ENCODE data around the gene TRIP12.
"Not testable (repeated sequence)": the region's sequence is repeated elsewhere in the genome, so short reads cannot be mapped to it uniquely, and the experiment has no call there.

Gene TRIP12

GRCh38 chr2:229726643-229727042 lies 195.2 kb downstream of the TRIP12 start:
- peaks cover 21% of the 10 kb centered on the region for H3K27me3 Mint-ChIP-seq
- H3K9me3 Mint-ChIP-seq: no peaks in the 10 kb centered on the region

GRCh38 chr2:229725716-229726574 lies 195.9 kb downstream of the TRIP12 start:
- Mint-ChIP-seq H3K27ac (no peak overlapping the region), H3K9me3 (no peaks in the 10 kb centered on the region), H3K4me3 (no peak overlapping the region), H3K4me1 (ENCODE audit: low read depth) (no peaks in the 10 kb centered on the region), H3K36me3 (ENCODE audit: low read depth) (no peaks in the 10 kb centered on the region), H3K27me3 (peaks cover 21% of the 10 kb centered on the region)
- no peak for DNase-seq

More at GRCh38 chr2:229726643-229727042, 195.2 kb downstream of the TRIP12 start:
- H3K36me3 Mint-ChIP-seq (ENCODE audit: low read depth): no peaks in the 10 kb centered on the region
- no peaks in the 10 kb centered on the region for H3K4me1 Mint-ChIP-seq (ENCODE audit: low read depth)
- no peak overlapping the region for H3K4me3 Mint-ChIP-seq
- DNase-seq: no peak
- H3K27ac Mint-ChIP-seq: no peak overlapping the region

- H3K4me3 Mint-ChIP-seq; H3K9me3 Mint-ChIP-seq; DNase-seq; H3K27ac Mint-ChIP-seq; H3K36me3 Mint-ChIP-seq (ENCODE audit: low read depth); H3K4me1 Mint-ChIP-seq (ENCODE audit: low read depth): not testable (repeated sequence)
- peaks cover 33% of the 10 kb centered on the region for H3K27me3 Mint-ChIP-seq
Measured at GRCh38 chr2:229723192-229723591, 198.6 kb downstream of the TRIP12 start.

GRCh38 chr2:229719926-229720647 lies 201.7 kb downstream of the TRIP12 start:
- H3K4me3 Mint-ChIP-seq: no peak overlapping the region
- H3K27me3 Mint-ChIP-seq: peaks cover 64% of the 10 kb centered on the region
- H3K9me3 Mint-ChIP-seq: no peaks in the 10 kb centered on the region
- no peaks in the 10 kb centered on the region for H3K36me3 Mint-ChIP-seq (ENCODE audit: low read depth)
- DNase-seq: no peak
- H3K27ac Mint-ChIP-seq: no peak overlapping the region
- peaks cover 8% of the 10 kb centered on the region for H3K4me1 Mint-ChIP-seq (ENCODE audit: low read depth)

- H3K4me1 Mint-ChIP-seq (ENCODE audit: low read depth): peaks cover 13% of the 10 kb centered on the region
- no peak overlapping the region for H3K4me3 Mint-ChIP-seq
- DNase-seq: no peak
- H3K27me3 Mint-ChIP-seq: peaks cover 65% of the 10 kb centered on the region
- H3K27ac Mint-ChIP-seq: no peak overlapping the region
- no peaks in the 10 kb centered on the region for H3K36me3 Mint-ChIP-seq (ENCODE audit: low read depth)
- no peaks in the 10 kb centered on the region for H3K9me3 Mint-ChIP-seq
Measured at GRCh38 chr2:229718057-229718456, 203.8 kb downstream of the TRIP12 start.

GRCh38 chr2:229715895-229716507 lies 205.8 kb downstream of the TRIP12 start:
- no peak for DNase-seq
- peaks cover 15% of the 10 kb centered on the region for H3K4me1 Mint-ChIP-seq (ENCODE audit: low read depth)
- H3K36me3 Mint-ChIP-seq (ENCODE audit: low read depth): no peaks in the 10 kb centered on the region
- no peak overlapping the region for H3K27ac Mint-ChIP-seq
- peaks cover 2% of the 10 kb centered on the region for H3K9me3 Mint-ChIP-seq
- no peak overlapping the region for H3K4me3 Mint-ChIP-seq
- peaks cover 78% of the 10 kb centered on the region for H3K27me3 Mint-ChIP-seq

- Mint-ChIP-seq H3K9me3 (peaks cover 2% of the 10 kb centered on the region), H3K4me3 (peak overlapping the region; percentile 53), H3K36me3 (ENCODE audit: low read depth) (no peaks in the 10 kb centered on the region), H3K27me3 (peaks cover 83% of the 10 kb centered on the region), H3K4me1 (ENCODE audit: low read depth) (peaks cover 15% of the 10 kb centered on the region), H3K27ac (no peak overlapping the region)
- DNase-seq: peak; percentile 57
Measured at GRCh38 chr2:229714736-229715541, 206.9 kb downstream of the TRIP12 start.

- Mint-ChIP-seq H3K27ac (no peak within 1 kb of the TSS), H3K4me1 (ENCODE audit: low read depth) (peaks cover 15% of the 10 kb centered on the region), H3K36me3 (ENCODE audit: low read depth) (no peaks in the 10 kb centered on the region), H3K9me3 (peaks cover 2% of the 10 kb centered on the region), H3K27me3 (peaks cover 85% of the 10 kb centered on the region), H3K4me3 (peak within 1 kb of the TSS; percentile 64)
- DNase-seq: peak; percentile 74
Measured at GRCh38 chr2:229714080-229714735, 207.6 kb downstream of the TRIP12 start, which contains the start of gene DNER. TSS of gene DNER (minus strand) at chr2:229714555. CDS start at chr2:229714423, 132 bp downstream.
